ENCODE measurements around the gene TTLL11. TPM values are rescaled to one million over a fixed set of nuclear protein-coding genes. Genes with fewer than 3 reads are reported as not detected.

The TTLL11 gene
- total RNA-seq, 1 donor = 6.2 TPM

DNA sequence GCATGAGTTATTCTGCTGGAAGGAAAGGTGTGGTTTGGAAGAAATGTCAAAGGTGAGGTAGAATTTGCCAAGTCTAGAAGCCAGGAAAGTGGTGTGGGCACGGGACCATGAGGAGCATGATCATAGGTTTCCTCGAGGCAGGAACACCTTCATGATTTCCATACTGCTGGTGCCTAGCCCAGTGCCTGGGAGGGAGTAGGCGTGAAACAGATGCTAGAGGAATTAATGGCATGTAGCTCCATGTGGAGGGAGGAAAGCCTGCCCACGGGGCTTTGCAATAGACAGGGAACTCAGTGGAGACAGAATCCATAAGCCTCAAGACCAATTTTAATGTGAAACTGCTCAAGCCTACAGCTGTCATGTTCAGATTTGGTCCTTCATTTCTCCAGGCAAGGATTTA, 35.1 kb downstream of the TTLL11 start:
- Histone ChIP-seq H3K27ac (ENCODE audit: low read depth, low read length) (no peak overlapping the region), H3K4me2 (ENCODE audit: insufficient read depth, low read length) (no peak overlapping the region), H3K4me3 (ENCODE audit: insufficient read depth, low read length) (no peak overlapping the region), H3K79me2 (ENCODE audit: insufficient read depth, low read length) (no peaks in the 10 kb centered on the region), H3K9me3 (ENCODE audit: low read depth, low read length) (no peaks in the 10 kb centered on the region), H3K4me1 (ENCODE audit: insufficient read depth, low read length) (peaks cover 3% of the 10 kb centered on the region), H3K36me3 (ENCODE audit: insufficient read depth, low read length) (no peaks in the 10 kb centered on the region), H4K20me1 (ENCODE audit: insufficient read depth, low read length) (peaks cover 24% of the 10 kb centered on the region), H2AFZ (ENCODE audit: low read length) (no peak overlapping the region), H3K27me3 (ENCODE audit: insufficient read depth, low read length) (no peaks in the 10 kb centered on the region)
- TF ChIP-seq, protein P1, sequence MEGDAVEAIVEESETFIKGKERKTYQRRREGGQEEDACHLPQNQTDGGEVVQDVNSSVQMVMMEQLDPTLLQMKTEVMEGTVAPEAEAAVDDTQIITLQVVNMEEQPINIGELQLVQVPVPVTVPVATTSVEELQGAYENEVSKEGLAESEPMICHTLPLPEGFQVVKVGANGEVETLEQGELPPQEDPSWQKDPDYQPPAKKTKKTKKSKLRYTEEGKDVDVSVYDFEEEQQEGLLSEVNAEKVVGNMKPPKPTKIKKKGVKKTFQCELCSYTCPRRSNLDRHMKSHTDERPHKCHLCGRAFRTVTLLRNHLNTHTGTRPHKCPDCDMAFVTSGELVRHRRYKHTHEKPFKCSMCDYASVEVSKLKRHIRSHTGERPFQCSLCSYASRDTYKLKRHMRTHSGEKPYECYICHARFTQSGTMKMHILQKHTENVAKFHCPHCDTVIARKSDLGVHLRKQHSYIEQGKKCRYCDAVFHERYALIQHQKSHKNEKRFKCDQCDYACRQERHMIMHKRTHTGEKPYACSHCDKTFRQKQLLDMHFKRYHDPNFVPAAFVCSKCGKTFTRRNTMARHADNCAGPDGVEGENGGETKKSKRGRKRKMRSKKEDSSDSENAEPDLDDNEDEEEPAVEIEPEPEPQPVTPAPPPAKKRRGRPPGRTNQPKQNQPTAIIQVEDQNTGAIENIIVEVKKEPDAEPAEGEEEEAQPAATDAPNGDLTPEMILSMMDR (IDR thresholded peaks at IDR 0.05; ENCODE audit: extremely low read depth, low read depth, low read length) = no peak
- no peak for DNase-seq (ENCODE audit: insufficient read length, low spot score, missing footprints)

DNA sequence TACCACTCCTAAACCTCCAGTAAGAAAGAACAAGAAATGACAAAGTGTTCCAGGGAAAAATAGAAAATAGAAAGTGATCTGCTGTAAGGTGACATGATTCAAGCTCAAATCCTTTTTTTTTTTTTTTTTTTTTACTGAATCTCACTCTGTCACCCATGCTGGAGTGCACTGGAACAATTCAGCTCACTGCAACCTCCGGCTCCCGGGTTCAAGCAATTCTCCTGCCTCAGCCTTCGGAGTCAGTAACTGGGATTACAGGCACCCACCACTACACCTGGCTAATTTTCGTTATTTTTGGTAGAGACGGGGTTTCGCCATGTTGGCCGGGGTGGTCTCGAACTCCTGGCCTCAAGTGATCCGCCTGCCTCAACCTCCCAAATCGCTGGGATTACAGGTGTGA, 35.9 kb downstream of the TTLL11 start:
- Histone ChIP-seq H3K27ac (ENCODE audit: low read depth, low read length) (no peak overlapping the region), H3K9me3 (ENCODE audit: low read depth, low read length) (no peaks in the 10 kb centered on the region), H3K4me1 (ENCODE audit: insufficient read depth, low read length) (peaks cover 9% of the 10 kb centered on the region), H3K4me3 (ENCODE audit: insufficient read depth, low read length) (no peak overlapping the region), H4K20me1 (ENCODE audit: insufficient read depth, low read length) (peaks cover 24% of the 10 kb centered on the region), H3K27me3 (ENCODE audit: insufficient read depth, low read length) (no peaks in the 10 kb centered on the region), H3K4me2 (ENCODE audit: insufficient read depth, low read length) (no peak overlapping the region), H3K36me3 (ENCODE audit: insufficient read depth, low read length) (no peaks in the 10 kb centered on the region), H3K79me2 (ENCODE audit: insufficient read depth, low read length) (no peaks in the 10 kb centered on the region), H2AFZ (ENCODE audit: low read length) (no peak overlapping the region)
- TF ChIP-seq, protein P1 (IDR thresholded peaks at IDR 0.05; ENCODE audit: extremely low read depth, low read depth, low read length) = no peak
- DNase-seq (ENCODE audit: insufficient read length, low spot score, missing footprints) = no peak

DNA sequence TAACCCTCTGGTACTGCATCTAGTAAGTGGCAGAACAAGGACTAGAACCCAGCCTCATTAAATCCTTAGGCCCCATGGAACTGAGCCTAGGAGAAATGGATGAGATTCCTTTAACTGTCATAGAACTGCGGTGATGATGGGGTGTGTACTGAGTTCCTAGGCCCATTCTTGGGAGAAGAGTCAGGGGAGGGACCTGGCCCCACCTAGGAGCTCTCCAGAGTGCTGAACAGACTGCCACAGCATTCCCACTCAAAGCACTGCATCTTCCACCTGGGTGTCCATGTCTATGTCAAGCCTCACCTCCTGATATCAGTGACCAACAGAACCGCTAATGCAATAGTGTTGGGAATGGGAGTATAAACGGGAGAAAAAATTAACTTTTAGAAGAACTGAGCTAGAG, 36.6 kb downstream of the TTLL11 start:
- Histone ChIP-seq H3K4me1 (ENCODE audit: insufficient read depth, low read length) (peaks cover 16% of the 10 kb centered on the region), H3K9me3 (ENCODE audit: low read depth, low read length) (no peaks in the 10 kb centered on the region), H3K4me3 (ENCODE audit: insufficient read depth, low read length) (no peak overlapping the region), H2AFZ (ENCODE audit: low read length) (no peak overlapping the region), H4K20me1 (ENCODE audit: insufficient read depth, low read length) (peaks cover 24% of the 10 kb centered on the region), H3K4me2 (ENCODE audit: insufficient read depth, low read length) (no peak overlapping the region), H3K79me2 (ENCODE audit: insufficient read depth, low read length) (no peaks in the 10 kb centered on the region), H3K36me3 (ENCODE audit: insufficient read depth, low read length) (no peaks in the 10 kb centered on the region), H3K27ac (ENCODE audit: low read depth, low read length) (no peak overlapping the region), H3K27me3 (ENCODE audit: insufficient read depth, low read length) (no peaks in the 10 kb centered on the region)
- TF ChIP-seq, protein P1 (IDR thresholded peaks at IDR 0.05; ENCODE audit: extremely low read depth, low read depth, low read length) = no peak
- no peak for DNase-seq (ENCODE audit: insufficient read length, low spot score, missing footprints)

DNA sequence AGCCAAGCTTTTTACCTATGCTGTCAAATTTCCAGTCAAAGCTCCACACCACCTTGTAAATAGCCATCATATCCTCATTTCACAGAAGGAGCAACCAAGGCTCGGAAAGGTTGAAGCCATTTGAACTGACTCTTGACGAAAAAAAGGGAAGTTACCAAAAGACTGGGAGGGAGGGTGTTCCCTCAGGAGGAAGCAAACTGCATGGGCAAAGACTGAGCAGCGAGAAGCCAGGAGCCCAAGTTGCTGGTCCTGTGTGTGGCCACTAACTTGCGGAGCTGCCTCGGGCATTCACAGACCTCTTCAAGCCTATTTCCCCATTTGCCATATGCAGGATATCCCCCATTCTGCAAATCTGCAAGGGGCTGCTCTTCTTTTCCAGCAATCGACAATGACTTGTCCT, 37.4 kb downstream of the TTLL11 start:
- no peak for DNase-seq (ENCODE audit: insufficient read length, low spot score, missing footprints)
- H3K27me3 ChIP-seq (ENCODE audit: insufficient read depth, low read length) = no peaks in the 10 kb centered on the region

More for the DNA sequence above, 37.4 kb downstream of the TTLL11 start:
- Histone ChIP-seq H4K20me1 (ENCODE audit: insufficient read depth, low read length) (peaks cover 24% of the 10 kb centered on the region), H3K9me3 (ENCODE audit: low read depth, low read length) (no peaks in the 10 kb centered on the region), H3K4me2 (ENCODE audit: insufficient read depth, low read length) (no peak overlapping the region), H3K4me1 (ENCODE audit: insufficient read depth, low read length) (peaks cover 21% of the 10 kb centered on the region), H3K79me2 (ENCODE audit: insufficient read depth, low read length) (no peaks in the 10 kb centered on the region), H3K27ac (ENCODE audit: low read depth, low read length) (no peak overlapping the region), H3K36me3 (ENCODE audit: insufficient read depth, low read length) (no peaks in the 10 kb centered on the region), H2AFZ (ENCODE audit: low read length) (no peak overlapping the region), H3K4me3 (ENCODE audit: insufficient read depth, low read length) (no peak overlapping the region)
- TF ChIP-seq, protein P1 (IDR thresholded peaks at IDR 0.05; ENCODE audit: extremely low read depth, low read depth, low read length) = no peak
